ENCODE data around the gene LAMP2.
"Not testable (repeated sequence)": the region's sequence is repeated elsewhere in the genome, so short reads cannot be mapped to it uniquely, and the experiment has no call there.

The LAMP2 gene

GRCh38 chrX:120468825-120469525 lies at the start of gene LAMP2:
Gene LAMP2 (minus strand): TSS chrX:120469296. CDS start chrX:120469169, 127 bp downstream.
- peaks cover 3% of the 10 kb centered on the region for H3K36me3 Mint-ChIP-seq (ENCODE audit: low read depth)
- H3K27me3 Mint-ChIP-seq (ENCODE audit: low read depth), result no peaks in the 10 kb centered on the region
- peak within 1 kb of the TSS; percentile 89 for H3K27ac Mint-ChIP-seq
- H3K9me3 Mint-ChIP-seq, result no peaks in the 10 kb centered on the region
- H3K4me3 Mint-ChIP-seq, result peak within 1 kb of the TSS; percentile 96
- H3K4me1 Mint-ChIP-seq (ENCODE audit: low read depth), result peaks cover 20% of the 10 kb centered on the region

GRCh38 chrX:120517936-120518335 lies 48.8 kb upstream of the LAMP2 start:
- H3K27ac Mint-ChIP-seq, result no peak overlapping the region
- no peaks in the 10 kb centered on the region for H3K9me3 Mint-ChIP-seq
- no peak overlapping the region for H3K4me3 Mint-ChIP-seq
- peaks cover 3% of the 10 kb centered on the region for H3K36me3 Mint-ChIP-seq (ENCODE audit: low read depth)
- H3K27me3 Mint-ChIP-seq (ENCODE audit: low read depth), result no peaks in the 10 kb centered on the region
- H3K4me1 Mint-ChIP-seq (ENCODE audit: low read depth), result no peaks in the 10 kb centered on the region

GRCh38 chrX:120514236-120514635 lies 45.1 kb upstream of the LAMP2 start:
- no peak overlapping the region for H3K4me3 Mint-ChIP-seq
- H3K4me1 Mint-ChIP-seq (ENCODE audit: low read depth), result no peaks in the 10 kb centered on the region
- H3K9me3 Mint-ChIP-seq, result no peaks in the 10 kb centered on the region
- no peaks in the 10 kb centered on the region for H3K27me3 Mint-ChIP-seq (ENCODE audit: low read depth)
- peaks cover 2% of the 10 kb centered on the region for H3K36me3 Mint-ChIP-seq (ENCODE audit: low read depth)
- H3K27ac Mint-ChIP-seq, result no peak overlapping the region

- Mint-ChIP-seq H3K9me3 (no peaks in the 10 kb centered on the region), H3K4me1 (ENCODE audit: low read depth) (no peaks in the 10 kb centered on the region), H3K27ac (no peak overlapping the region), H3K36me3 (ENCODE audit: low read depth) (peaks cover 2% of the 10 kb centered on the region), H3K27me3 (ENCODE audit: low read depth) (no peaks in the 10 kb centered on the region), H3K4me3 (no peak overlapping the region)
Measured at GRCh38 chrX:120512627-120513026, 43.5 kb upstream of the LAMP2 start.

- no peak overlapping the region for H3K27ac Mint-ChIP-seq
- peaks cover 2% of the 10 kb centered on the region for H3K36me3 Mint-ChIP-seq (ENCODE audit: low read depth)
- no peaks in the 10 kb centered on the region for H3K9me3 Mint-ChIP-seq
- no peaks in the 10 kb centered on the region for H3K27me3 Mint-ChIP-seq (ENCODE audit: low read depth)
- no peaks in the 10 kb centered on the region for H3K4me1 Mint-ChIP-seq (ENCODE audit: low read depth)
- no peak overlapping the region for H3K4me3 Mint-ChIP-seq
Measured at GRCh38 chrX:120512222-120512621, 43.1 kb upstream of the LAMP2 start.

GRCh38 chrX:120504569-120504968 lies 35.5 kb upstream of the LAMP2 start:
- no peak overlapping the region for H3K27ac Mint-ChIP-seq
- H3K27me3 Mint-ChIP-seq (ENCODE audit: low read depth), result peaks cover 3% of the 10 kb centered on the region
- H3K4me3 Mint-ChIP-seq, result no peak overlapping the region
- H3K9me3 Mint-ChIP-seq, result no peaks in the 10 kb centered on the region
- no peaks in the 10 kb centered on the region for H3K4me1 Mint-ChIP-seq (ENCODE audit: low read depth)
- H3K36me3 Mint-ChIP-seq (ENCODE audit: low read depth), result no peaks in the 10 kb centered on the region

- no peak overlapping the region for H3K27ac Mint-ChIP-seq
Measured at GRCh38 chrX:120499301-120500072, 30.4 kb upstream of the LAMP2 start.

GRCh38 chrX:120490119-120490518 lies 21.0 kb upstream of the LAMP2 start:
- H3K27ac Mint-ChIP-seq; H3K27me3 Mint-ChIP-seq (ENCODE audit: low read depth); H3K9me3 Mint-ChIP-seq; H3K36me3 Mint-ChIP-seq (ENCODE audit: low read depth); H3K4me3 Mint-ChIP-seq: not testable (repeated sequence)
- H3K4me1 Mint-ChIP-seq (ENCODE audit: low read depth), result peaks cover 15% of the 10 kb centered on the region

More at GRCh38 chrX:120499301-120500072, 30.4 kb upstream of the LAMP2 start:
- peaks cover 3% of the 10 kb centered on the region for H3K27me3 Mint-ChIP-seq (ENCODE audit: low read depth)
- no peak overlapping the region for H3K4me3 Mint-ChIP-seq
- no peaks in the 10 kb centered on the region for H3K36me3 Mint-ChIP-seq (ENCODE audit: low read depth)
- peaks cover 6% of the 10 kb centered on the region for H3K4me1 Mint-ChIP-seq (ENCODE audit: low read depth)
- H3K9me3 Mint-ChIP-seq, result no peaks in the 10 kb centered on the region

GRCh38 chrX:120486786-120487185 lies 17.7 kb upstream of the LAMP2 start:
- no peaks in the 10 kb centered on the region for H3K9me3 Mint-ChIP-seq
- H3K36me3 Mint-ChIP-seq (ENCODE audit: low read depth), result no peaks in the 10 kb centered on the region
- no peaks in the 10 kb centered on the region for H3K27me3 Mint-ChIP-seq (ENCODE audit: low read depth)
- H3K4me3 Mint-ChIP-seq, result peak overlapping the region; percentile 25
- no peak overlapping the region for H3K27ac Mint-ChIP-seq
- H3K4me1 Mint-ChIP-seq (ENCODE audit: low read depth), result peaks cover 16% of the 10 kb centered on the region

GRCh38 chrX:120485638-120486520 lies 16.8 kb upstream of the LAMP2 start:
- Mint-ChIP-seq H3K9me3 (no peaks in the 10 kb centered on the region), H3K4me1 (ENCODE audit: low read depth) (peaks cover 16% of the 10 kb centered on the region), H3K27ac (peak overlapping the region; percentile 87), H3K36me3 (ENCODE audit: low read depth) (no peaks in the 10 kb centered on the region), H3K4me3 (peak overlapping the region; percentile 77), H3K27me3 (ENCODE audit: low read depth) (no peaks in the 10 kb centered on the region)

- Mint-ChIP-seq H3K27ac (peak overlapping the region; percentile 87), H3K27me3 (ENCODE audit: low read depth) (no peaks in the 10 kb centered on the region), H3K4me3 (peak overlapping the region; percentile 77), H3K4me1 (ENCODE audit: low read depth) (peaks cover 16% of the 10 kb centered on the region), H3K36me3 (ENCODE audit: low read depth) (no peaks in the 10 kb centered on the region), H3K9me3 (no peaks in the 10 kb centered on the region)
Measured at GRCh38 chrX:120485315-120485637, 16.2 kb upstream of the LAMP2 start.

- Mint-ChIP-seq H3K4me1 (ENCODE audit: low read depth) (no peaks in the 10 kb centered on the region), H3K36me3 (ENCODE audit: low read depth) (no peaks in the 10 kb centered on the region), H3K9me3 (no peaks in the 10 kb centered on the region), H3K27ac (no peak overlapping the region), H3K4me3 (no peak overlapping the region), H3K27me3 (ENCODE audit: low read depth) (no peaks in the 10 kb centered on the region)
Measured at GRCh38 chrX:120477453-120477852, 8.4 kb upstream of the LAMP2 start.

GRCh38 chrX:120476714-120477113 lies 7.6 kb upstream of the LAMP2 start:
- no peak overlapping the region for H3K4me3 Mint-ChIP-seq
- no peak overlapping the region for H3K27ac Mint-ChIP-seq
- H3K9me3 Mint-ChIP-seq, result no peaks in the 10 kb centered on the region
- no peaks in the 10 kb centered on the region for H3K36me3 Mint-ChIP-seq (ENCODE audit: low read depth)
- no peaks in the 10 kb centered on the region for H3K27me3 Mint-ChIP-seq (ENCODE audit: low read depth)
- H3K4me1 Mint-ChIP-seq (ENCODE audit: low read depth), result no peaks in the 10 kb centered on the region

GRCh38 chrX:120475447-120475846 lies 6.4 kb upstream of the LAMP2 start:
- H3K4me3 Mint-ChIP-seq; H3K36me3 Mint-ChIP-seq (ENCODE audit: low read depth); H3K27me3 Mint-ChIP-seq (ENCODE audit: low read depth); H3K27ac Mint-ChIP-seq; H3K9me3 Mint-ChIP-seq; H3K4me1 Mint-ChIP-seq (ENCODE audit: low read depth): not testable (repeated sequence)

All from T-helper 1 cell treated with Interleukin-12 subunit alpha and Interleukin-12 subunit beta and Interleukin-4 antibody, amounts not matched to agents 30 μg/mL and 1 μg/mL, for 36 hours (primary cell).